Mesothelial cell of epicardium (in vitro differentiated cells): ENCODE results near the gene SPATS2L. TPM values are rescaled to one million over a fixed set of nuclear protein-coding genes. Genes with fewer than 3 reads are reported as not detected.

ENCODE experiments used
- DNase-seq, 2 experiments: peaks; one replicate each; pipeline ENCODE4 v3.0.0; 2021; ENCODE audit warnings: low spot score in 2 of 2; ENCODE audit not compliant: unreplicated experiment in 2 of 2
- H3K27ac Mint-ChIP-seq: 2 replicates; pipeline ENCODE4 v1.8.0; 2021; ENCODE audit warnings: mixed read lengths
- H3K27me3 Mint-ChIP-seq: 2 replicates; pipeline ENCODE4 v1.8.0; 2021; ENCODE audit warnings: low read depth, mixed read lengths
- H3K36me3 Mint-ChIP-seq: 2 replicates; pipeline ENCODE4 v1.8.0; 2021; ENCODE audit warnings: mixed read lengths
- H3K4me1 Mint-ChIP-seq: 2 replicates; pipeline ENCODE4 v1.8.0; 2021; ENCODE audit warnings: mixed read lengths
- H3K4me3 Mint-ChIP-seq: 2 replicates; pipeline ENCODE4 v1.8.0; 2021; ENCODE audit warnings: mild to moderate bottlenecking, moderate library complexity, mixed read lengths
- H3K9me3 Mint-ChIP-seq: 2 replicates; pipeline ENCODE4 v1.8.0; 2021; ENCODE audit warnings: mixed read lengths
- CTCF ChIP-seq: fragments of 200-600 bp; sonication (generic); IDR thresholded peaks from one replicate; pipeline ENCODE4 v1.5.0; 2021; ENCODE audit warnings: antibody characterized with exemption; ENCODE audit not compliant: unreplicated experiment
- total RNA-seq: library from RNA; stranded (reverse); gene quantifications from 3 replicates; pipeline ENCODE4 v1.2.1, GENCODE V29; 2021

SPATS2L gene
- total RNA-seq, 1 donor from 2014 or later = 84.8 TPM

GRCh38 chr2:200477667-200478131 lies 171.2 kb downstream of the SPATS2L start:
- peaks cover 21% of the 10 kb centered on the region for H3K36me3 Mint-ChIP-seq

GRCh38 chr2:200479692-200480265 lies 173.3 kb downstream of the SPATS2L start:
- Mint-ChIP-seq H3K4me1 (peaks cover 36% of the 10 kb centered on the region), H3K27me3 (no peaks in the 10 kb centered on the region), H3K36me3 (peaks cover 16% of the 10 kb centered on the region), H3K9me3 (no peaks in the 10 kb centered on the region), H3K27ac (peak overlapping the region; percentile 87), H3K4me3 (no peak overlapping the region)
- TF ChIP-seq CTCF = no peak
- DNase-seq = no peak

More at GRCh38 chr2:200477667-200478131, 171.2 kb downstream of the SPATS2L start:
- Mint-ChIP-seq H3K4me3 (no peak overlapping the region), H3K27me3 (no peaks in the 10 kb centered on the region), H3K9me3 (no peaks in the 10 kb centered on the region), H3K27ac (no peak overlapping the region), H3K4me1 (peaks cover 27% of the 10 kb centered on the region)
- TF ChIP-seq CTCF = no peak
- no peak for DNase-seq

DNA sequence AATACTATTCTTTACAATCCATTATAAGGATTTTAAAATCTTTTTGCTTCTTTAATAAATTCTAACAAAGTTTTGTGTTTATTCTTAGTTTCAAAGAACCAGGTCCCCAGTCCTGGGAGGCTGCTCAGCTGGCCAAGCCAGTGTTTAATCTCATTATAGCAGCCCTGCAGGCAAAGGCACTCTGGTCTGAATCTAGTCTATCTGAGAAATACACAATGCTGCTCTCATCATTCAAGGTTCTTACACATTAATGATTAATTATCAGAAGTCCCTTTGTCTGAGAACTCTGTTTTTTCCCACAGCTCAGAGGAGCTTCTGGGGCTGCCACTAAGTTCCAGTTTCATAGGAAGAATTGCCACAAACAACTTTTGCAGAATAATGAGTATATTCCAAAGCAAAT lies 175.7 kb downstream of the SPATS2L start:
- Mint-ChIP-seq H3K36me3 (peaks cover 8% of the 10 kb centered on the region), H3K9me3 (no peaks in the 10 kb centered on the region), H3K4me3 (no peak overlapping the region), H3K4me1 (peaks cover 52% of the 10 kb centered on the region), H3K27me3 (no peaks in the 10 kb centered on the region), H3K27ac (peak overlapping the region; percentile 86)
- no peak for DNase-seq
- TF ChIP-seq CTCF = no peak

DNA sequence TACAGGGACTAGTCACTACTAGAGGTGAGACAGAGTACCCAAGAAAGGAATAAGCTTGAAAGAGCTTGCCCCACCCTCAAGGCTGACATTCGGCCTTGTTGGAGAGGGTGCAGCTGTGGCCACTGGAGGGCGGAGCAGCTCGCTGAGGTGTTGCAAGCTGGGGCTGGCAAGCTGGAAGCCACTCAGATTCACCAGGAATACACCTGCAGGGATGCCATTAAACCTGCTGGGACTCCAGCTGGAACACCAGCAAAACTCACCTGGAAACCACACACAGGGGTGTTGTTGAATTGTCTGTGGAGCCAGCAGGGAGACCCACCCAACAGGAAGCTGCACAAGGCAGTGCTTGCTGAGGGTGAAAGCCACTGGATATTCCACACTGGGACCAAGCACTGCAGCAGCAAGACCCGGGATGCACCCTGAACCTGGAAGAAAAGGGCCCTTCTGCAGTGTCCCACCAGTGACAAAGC lies 177.3 kb downstream of the SPATS2L start:
- Mint-ChIP-seq H3K27me3 (no peaks in the 10 kb centered on the region), H3K4me3 (no peak overlapping the region), H3K36me3 (peaks cover 2% of the 10 kb centered on the region), H3K9me3 (no peaks in the 10 kb centered on the region), H3K27ac (peak overlapping the region; percentile 5), H3K4me1 (peaks cover 59% of the 10 kb centered on the region)
- no peak for DNase-seq
- TF ChIP-seq CTCF = peak; percentile 18

GRCh38 chr2:200484934-200485333 lies 178.4 kb downstream of the SPATS2L start:
- H3K9me3 Mint-ChIP-seq = no peaks in the 10 kb centered on the region
- no peak for DNase-seq
- no peaks in the 10 kb centered on the region for H3K27me3 Mint-ChIP-seq
- peaks cover 48% of the 10 kb centered on the region for H3K4me1 Mint-ChIP-seq
- peaks cover 6% of the 10 kb centered on the region for H3K36me3 Mint-ChIP-seq
- H3K4me3 Mint-ChIP-seq = no peak overlapping the region
- TF ChIP-seq CTCF = no peak
- no peak overlapping the region for H3K27ac Mint-ChIP-seq

DNA sequence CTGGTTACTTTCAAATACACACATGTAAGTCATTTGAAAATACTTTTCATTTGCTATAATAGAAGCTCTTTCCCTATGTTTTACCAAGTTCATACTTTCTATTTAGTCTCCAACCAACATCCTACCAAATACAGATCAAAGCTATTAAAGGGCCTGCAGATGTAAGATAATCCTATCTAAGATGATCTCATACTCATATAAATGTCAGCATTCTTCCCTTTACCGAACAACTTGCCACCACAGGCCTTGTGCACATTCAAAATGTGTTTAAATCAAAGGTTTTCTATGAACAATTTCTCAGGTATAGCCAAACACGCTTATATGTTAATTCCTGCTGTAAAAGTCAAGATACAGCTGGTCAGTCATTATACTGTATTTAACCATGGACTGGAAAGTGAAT lies 180.0 kb downstream of the SPATS2L start:
- no peak for DNase-seq
- Mint-ChIP-seq H3K9me3 (peaks cover 9% of the 10 kb centered on the region), H3K36me3 (peaks cover 19% of the 10 kb centered on the region), H3K27me3 (no peaks in the 10 kb centered on the region), H3K4me3 (no peak overlapping the region), H3K27ac (peak overlapping the region; percentile 54), H3K4me1 (peaks cover 38% of the 10 kb centered on the region)
- no peak for TF ChIP-seq CTCF
